ENCODE measurements around the gene KTI12. TPM values are rescaled to one million over a fixed set of nuclear protein-coding genes. Genes with fewer than 3 reads are reported as not detected.

Gene KTI12
- total RNA-seq, 1 donor from 2014 or later = 5.9 TPM

DNA sequence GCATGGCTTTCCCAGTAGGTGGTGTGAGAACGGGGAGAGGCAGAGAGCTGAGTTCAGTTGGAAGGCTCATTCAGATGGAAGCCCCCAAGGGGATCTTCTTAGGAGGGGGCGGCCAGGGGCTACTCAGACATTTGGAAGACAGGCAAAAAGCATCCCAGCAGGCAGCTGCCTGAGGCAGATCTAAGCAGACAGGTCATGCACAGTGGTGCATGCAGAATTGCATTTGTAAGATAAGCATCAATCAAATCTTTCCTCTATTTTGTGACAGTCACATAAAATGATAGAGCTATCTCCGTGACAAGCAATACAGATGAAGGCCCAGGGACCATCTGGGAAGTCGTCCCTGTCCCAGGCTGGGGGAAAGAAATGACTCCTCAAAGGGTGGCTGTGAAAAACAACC lies 46.9 kb downstream of the KTI12 start:
- DNase-seq (ENCODE audit: low spot score) = no peak

DNA sequence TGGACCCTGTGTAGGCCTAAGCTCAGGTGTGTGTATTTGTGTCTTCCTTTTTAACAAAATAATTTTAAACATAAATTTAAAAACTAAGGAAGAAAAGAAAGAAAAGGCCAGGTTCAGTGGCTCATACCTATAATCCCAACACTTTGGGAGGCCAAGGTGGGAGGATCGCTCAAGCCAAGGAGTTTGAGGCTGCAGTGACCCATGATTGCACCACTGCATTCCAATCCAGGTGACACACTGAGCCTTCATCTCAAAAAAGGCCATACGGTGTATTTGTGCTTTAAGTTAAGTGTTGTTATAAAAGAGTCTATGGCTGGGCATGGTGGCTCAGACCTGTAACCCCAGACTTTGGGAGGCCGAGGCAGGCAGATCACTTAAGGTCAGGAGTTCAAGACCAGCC lies 51.4 kb downstream of the KTI12 start:
- no peak for DNase-seq (ENCODE audit: low spot score)

Other genes starting within 250 kb of the KTI12 start
- 129 TPM for gene NRDC, start 155.1 kb downstream of the KTI12 start, total RNA-seq
- 1.4 TPM for gene RAB3B, start 43.1 kb downstream of the KTI12 start, total RNA-seq
- 41.7 TPM for gene TXNDC12, start 21.4 kb upstream of the KTI12 start, total RNA-seq
- gene BTF3L4, start 22.5 kb upstream of the KTI12 start, total RNA-seq = 61.5 TPM
- 39.2 TPM for gene ZFYVE9, start 108.3 kb upstream of the KTI12 start, total RNA-seq